Measurements from ENCODE around the gene HNRNPA3. TPM values are rescaled to one million over a fixed set of nuclear protein-coding genes. Genes with fewer than 3 reads are reported as not detected.
A peak's percentile ranks its signal among the peaks of the same experiment; 100 is the strongest.

HNRNPA3 gene
- total RNA-seq, 1 experiment from 2014 or later = 332 TPM

- H3K4me3 ChIP-seq (ENCODE audit: low read depth, low read length) = no peak overlapping the region
- peak overlapping the region; percentile 38 for H3K27ac Mint-ChIP-seq (ENCODE audit: unreplicated experiment)
- peaks cover 61% of the 10 kb centered on the region for H3K4me1 ChIP-seq
- no peaks in the 10 kb centered on the region for H3K9me3 ChIP-seq
- no peaks in the 10 kb centered on the region for H3K27me3 ChIP-seq (replicated peaks; ENCODE audit: control insufficient read depth, insufficient read depth, low read length)
- CTCF ChIA-PET = interaction anchor here (0.8 to 1.2 kb wide), 4 partner anchors 9 to 90 kb away, joined by 3 to 4 read pairs (median 4); partner anchors contain the start of gene NFE2L2
- H3K36me3 Mint-ChIP-seq (ENCODE audit: insufficient read depth, unreplicated experiment) = peaks cover 73% of the 10 kb centered on the region
- POLR2A ChIA-PET = interaction anchor here (0.9 to 1.4 kb wide), 2 partner anchors 9 to 10 kb away, joined by 3 to 6 read pairs; partner anchors contain the start of gene NFE2L2
- peak overlapping the region; percentile 19 for H3K4me3 Mint-ChIP-seq (ENCODE audit: unreplicated experiment)
- peak; percentile 58 to 71 for DNase-seq
- H3K4me1 Mint-ChIP-seq (ENCODE audit: low read depth, unreplicated experiment) = peaks cover 53% of the 10 kb centered on the region
- intact Hi-C loops (cut with micrococcal nuclease; ENCODE audit: unreplicated experiment) = loop anchor here (1.0 kb wide), 1 partner anchor 9 kb away; no protein-coding TSS in a partner anchor
- H3K27me3 Mint-ChIP-seq (ENCODE audit: insufficient read depth, unreplicated experiment) = no peaks in the 10 kb centered on the region
- no peaks in the 10 kb centered on the region for H3K9me3 Mint-ChIP-seq (ENCODE audit: unreplicated experiment)
- peak; percentile 33 to 50 for TF ChIP-seq CTCF (IDR thresholded peaks at IDR 0.05; ENCODE audit: insufficient read depth in 1 of 2, low read depth in 1 of 2, low read length in 1 of 2, severe bottlenecking in 1 of 2, unreplicated experiment in 1 of 2)
- no TSS peak for BruUV-seq (replicated peaks)
- H3K36me3 ChIP-seq (ENCODE audit: control insufficient read depth, insufficient read depth, low read length) = no peaks in the 10 kb centered on the region; the same call in none of the 2 replicates
Observed at GRCh38 chr2:177254433-177255226, 42.0 kb downstream of the HNRNPA3 start.

- H3K36me3 ChIP-seq (ENCODE audit: control insufficient read depth, insufficient read depth, low read length) = no peaks in the 10 kb centered on the region; the same call in none of the 2 replicates
- intact Hi-C loops (cut with micrococcal nuclease; ENCODE audit: unreplicated experiment) = no loop called here
- H3K4me3 ChIP-seq (ENCODE audit: low read depth, low read length) = no peak overlapping the region
- Mint-ChIP-seq H3K4me1 (ENCODE audit: low read depth, unreplicated experiment) (peaks cover 49% of the 10 kb centered on the region), H3K4me3 (ENCODE audit: unreplicated experiment) (peak overlapping the region; percentile 19), H3K36me3 (ENCODE audit: insufficient read depth, unreplicated experiment) (peaks cover 73% of the 10 kb centered on the region), H3K27me3 (ENCODE audit: insufficient read depth, unreplicated experiment) (no peaks in the 10 kb centered on the region), H3K27ac (ENCODE audit: unreplicated experiment) (peak overlapping the region; percentile 38), H3K9me3 (ENCODE audit: unreplicated experiment) (no peaks in the 10 kb centered on the region)
- TF ChIP-seq CTCF (IDR thresholded peaks at IDR 0.05; ENCODE audit: insufficient read depth in 1 of 2, low read depth in 1 of 2, low read length in 1 of 2, severe bottlenecking in 1 of 2, unreplicated experiment in 1 of 2) = no peak
- no peaks in the 10 kb centered on the region for H3K9me3 ChIP-seq
- H3K27me3 ChIP-seq (replicated peaks; ENCODE audit: control insufficient read depth, insufficient read depth, low read length) = no peaks in the 10 kb centered on the region
- no TSS peak for BruUV-seq (replicated peaks)
- no peak for DNase-seq
- H3K4me1 ChIP-seq = peaks cover 61% of the 10 kb centered on the region
- POLR2A ChIA-PET = interaction anchor here (0.9 to 1.4 kb wide), 2 partner anchors 8 to 10 kb away, joined by 3 to 6 read pairs; partner anchors contain the start of gene NFE2L2
- CTCF ChIA-PET = interaction anchor here (0.8 to 1.2 kb wide), 4 partner anchors 8 to 90 kb away, joined by 3 to 4 read pairs (median 4); partner anchors contain the start of gene NFE2L2
Observed at GRCh38 chr2:177255227-177255601, 42.6 kb downstream of the HNRNPA3 start.

- DNase-seq = no peak
- H3K4me1 Mint-ChIP-seq (ENCODE audit: low read depth, unreplicated experiment) = peaks cover 45% of the 10 kb centered on the region
- H3K9me3 Mint-ChIP-seq (ENCODE audit: unreplicated experiment) = no peaks in the 10 kb centered on the region
- H3K27me3 ChIP-seq (replicated peaks; ENCODE audit: control insufficient read depth, insufficient read depth, low read length) = no peaks in the 10 kb centered on the region
- H3K4me3 ChIP-seq (ENCODE audit: low read depth, low read length) = no peak overlapping the region
- no peaks in the 10 kb centered on the region for H3K9me3 ChIP-seq
- no peak overlapping the region for H3K27ac Mint-ChIP-seq (ENCODE audit: unreplicated experiment)
- no peaks in the 10 kb centered on the region; the same call in none of the 2 replicates for H3K36me3 ChIP-seq (ENCODE audit: control insufficient read depth, insufficient read depth, low read length)
- ChIA-PET POLR2A (interaction anchor here (1.4 kb wide), 1 partner anchor 9 kb away, joined by 6 read pairs; the partner anchor contains the start of gene NFE2L2), CTCF (interaction anchor here (0.6 kb wide), 1 partner anchor 91 kb away, joined by 9 read pairs; no protein-coding TSS in a partner anchor)
- BruUV-seq (replicated peaks) = no TSS peak
- peaks cover 74% of the 10 kb centered on the region for H3K36me3 Mint-ChIP-seq (ENCODE audit: insufficient read depth, unreplicated experiment)
- TF ChIP-seq CTCF (IDR thresholded peaks at IDR 0.05; ENCODE audit: insufficient read depth in 1 of 2, low read depth in 1 of 2, low read length in 1 of 2, severe bottlenecking in 1 of 2, unreplicated experiment in 1 of 2) = no peak
- H3K27me3 Mint-ChIP-seq (ENCODE audit: insufficient read depth, unreplicated experiment) = no peaks in the 10 kb centered on the region
- intact Hi-C loops (cut with micrococcal nuclease; ENCODE audit: unreplicated experiment) = no loop called here
- peaks cover 61% of the 10 kb centered on the region for H3K4me1 ChIP-seq
- no peak overlapping the region for H3K4me3 Mint-ChIP-seq (ENCODE audit: unreplicated experiment)
Observed at GRCh38 chr2:177256026-177256425, 43.4 kb downstream of the HNRNPA3 start.
